Upper lobe of left lung (tissue), 6 donors: ENCODE measurements around the gene TNFRSF8. TPM values are rescaled to one million over a fixed set of nuclear protein-coding genes. Genes with fewer than 3 reads are reported as not detected.
A peak's percentile ranks its signal among the peaks of the same experiment; 100 is the strongest.

Source experiments
- ATAC-seq, 2 donors: fragments of 200-7000 bp; cut with Tn5 transposase; one replicate each; pipeline ENCODE4 v1.9.1; 2022; ENCODE audit warnings: mild to moderate bottlenecking in 2 of 2, moderate library complexity in 2 of 2; ENCODE audit not compliant: low FRiP score in 2 of 2
- DNase-seq, 2 donors: peaks; one replicate each; pipeline ENCODE4 v3.0.0-alpha.2; 2019 to 2020
- H3K27ac ChIP-seq, 4 donors: fragments of 200-600 bp; sonication (generic); one replicate each; pipeline ENCODE4 v1.5.1; 2016 to 2019
- H3K27me3 ChIP-seq, 4 donors: fragments of 200-600 bp; sonication (generic); one replicate each; pipeline ENCODE4 v1.5.1; 2017 to 2019
- H3K36me3 ChIP-seq, 4 donors: fragments of 200-600 bp; sonication (generic); one replicate each; pipeline ENCODE4 v1.5.1; 2016 to 2019
- H3K4me1 ChIP-seq, 4 donors: fragments of 200-600 bp; sonication (generic); one replicate each; pipeline ENCODE4 v1.5.1; 2018 to 2019
- H3K4me3 ChIP-seq, 4 donors: fragments of 200-600 bp; sonication (generic); one replicate each; pipeline ENCODE4 v1.5.1; 2017 to 2019; ENCODE audit warnings: mild to moderate bottlenecking in 2 of 4, moderate library complexity in 1 of 4
- H3K9me3 ChIP-seq, 4 donors: fragments of 200-600 bp; sonication (generic); one replicate each; pipeline ENCODE4 v1.5.1; 2018 to 2019
- CTCF ChIP-seq, 6 experiments: fragments of 450-650 bp in 4 of 6; fragments of 200-600 bp in 2 of 6; sonication (generic) in 2 of 6; IDR thresholded peaks; one replicate each; pipeline ENCODE4 v1.5.1; 2016 to 2019; ENCODE audit warnings: antibody characterized with exemption in 6 of 6
- EP300 ChIP-seq, 4 donors: sonication (generic); formaldehyde crosslinking; IDR thresholded peaks; one replicate each; pipeline ENCODE4 v1.5.1; 2017; ENCODE audit warnings: antibody characterized with exemption in 4 of 4, control low read depth in 2 of 4
- POLR2A ChIP-seq, 4 donors: fragments of 450-650 bp; IDR thresholded peaks; one replicate each; pipeline ENCODE4 v1.5.1; 2016 to 2017; ENCODE audit warnings: antibody characterized with exemption in 4 of 4, mild to moderate bottlenecking in 2 of 4
- POLR2AphosphoS5 ChIP-seq, 2 donors: sonication (generic); formaldehyde crosslinking; IDR thresholded peaks; one replicate each; pipeline ENCODE4 v1.5.1; 2017; ENCODE audit warnings: antibody characterized with exemption in 2 of 2
- WGBS, 2 donors: methylation state at CpG; one replicate each; pipeline ENCODE4 v1.1.5; 2017 to 2018; 5-methylcytosine and 5-hydroxymethylcytosine counted together
- total RNA-seq, 6 donors: library from RNA; depleted of rRNA in 4 of 6; stranded (reverse); fragments of >200 nt in 4 of 6; gene quantifications; one replicate each; pipeline versions ENCODE4 v1.1.0 to v1.2.1, GENCODE V29; 2016 to 2021
- donor health status: DM: no; HTN: no; CAD: no; lungs with moderate emphysema.
- donor health status: DM: no; HTN: yes; CAD: no; lungs with severe emphysema.

TNFRSF8 gene
- total RNA-seq, 6 donors from 2014 or later = 0.22 to 3.3 (median 1.2) TPM

GRCh38 chr1:12183095-12183794 lies 120.1 kb downstream of the TNFRSF8 start:
- H3K9me3 ChIP-seq = no peaks in the 10 kb centered on the region
- no peak for TF ChIP-seq EP300 (IDR thresholded peaks at IDR 0.05)
- WGBS, 2 donors = 84 to 89% methylated on average over 7 of the region's 7 CpGs
- peaks cover 86 to 100% (median 91%) of the 10 kb centered on the region in 4 donors for H3K4me1 ChIP-seq
- peak overlapping the region; percentile 89 to 97 (median 95) for H3K27ac ChIP-seq
- H3K4me3 ChIP-seq = no peak overlapping the region
- H3K27me3 ChIP-seq = no peaks in the 10 kb centered on the region
- DNase-seq (no peak), ATAC-seq (no peak)
- H3K36me3 ChIP-seq = no peaks in the 10 kb centered on the region

GRCh38 chr1:12184008-12184681 lies 121.0 kb downstream of the TNFRSF8 start:
- Histone ChIP-seq H3K4me3 (peak overlapping the region in 3 of 4 donors; percentile 0 to 30 (median 5)), H3K27me3 (no peaks in the 10 kb centered on the region), H3K4me1 (peaks cover 86 to 100% (median 90%) of the 10 kb centered on the region in 4 donors), H3K36me3 (peaks cover 0 to 6% (median 0%) of the 10 kb centered on the region in 4 donors), H3K27ac (peak overlapping the region; percentile 89 to 97 (median 95)), H3K9me3 (no peaks in the 10 kb centered on the region)
- WGBS, 2 donors = 6 to 17% methylated on average over 4 to 9 of the region's 10 CpGs
- TF ChIP-seq POLR2A (IDR thresholded peaks at IDR 0.05) = peak in 2 of 4 donors; percentile 37 to 79
- TF ChIP-seq EP300 (IDR thresholded peaks at IDR 0.05) = peak in 2 of 4 donors; percentile 7 to 44
- TF ChIP-seq POLR2AphosphoS5 (IDR thresholded peaks at IDR 0.05) = peak; percentile 70 to 83
- TF ChIP-seq CTCF (IDR thresholded peaks at IDR 0.05) = peak; percentile 17 to 64 (median 40)
- DNase-seq = peak in 1 of 2 donors; percentile 87
- peak; percentile 82 to 87 for ATAC-seq

GRCh38 chr1:12185036-12185917 lies 122.2 kb downstream of the TNFRSF8 start:
- Histone ChIP-seq H3K4me3 (peak overlapping the region in 3 of 4 donors; percentile 0 to 30 (median 5)), H3K36me3 (peaks cover 0 to 10% (median 0%) of the 10 kb centered on the region in 4 donors), H3K4me1 (peaks cover 75 to 90% (median 81%) of the 10 kb centered on the region in 4 donors), H3K27ac (peak overlapping the region; percentile 89 to 97 (median 95)), H3K27me3 (no peaks in the 10 kb centered on the region), H3K9me3 (no peaks in the 10 kb centered on the region)
- DNase-seq (no peak), ATAC-seq (no peak)
- TF ChIP-seq CTCF (IDR thresholded peaks at IDR 0.05) (no peak), POLR2A (IDR thresholded peaks at IDR 0.05) (no peak), POLR2AphosphoS5 (IDR thresholded peaks at IDR 0.05) (no peak)
- 38 to 49% methylated on average over 7 to 16 of the region's 19 CpGs for whole genome bisulfite sequencing, 2 donors

- 53 to 56% methylated on average over 11 to 13 of the region's 13 CpGs for WGBS, 2 donors
- no peak for TF ChIP-seq EP300 (IDR thresholded peaks at IDR 0.05)
- TF ChIP-seq POLR2A (IDR thresholded peaks at IDR 0.05) = no peak
- no peak for TF ChIP-seq CTCF (IDR thresholded peaks at IDR 0.05)
- TF ChIP-seq POLR2AphosphoS5 (IDR thresholded peaks at IDR 0.05) = peak; percentile 34 to 45
- Histone ChIP-seq H3K9me3 (no peaks in the 10 kb centered on the region), H3K27me3 (no peaks in the 10 kb centered on the region), H3K4me3 (peak overlapping the region in 1 of 4 donors; percentile 30), H3K27ac (peak overlapping the region; percentile 89 to 97 (median 95)), H3K36me3 (peaks cover 0 to 17% (median 3%) of the 10 kb centered on the region in 4 donors), H3K4me1 (peaks cover 66 to 82% (median 73%) of the 10 kb centered on the region in 4 donors)
- no peak for DNase-seq
- ATAC-seq = no peak
Measured at GRCh38 chr1:12185918-12186678, 123.0 kb downstream of the TNFRSF8 start.
